GM19328 (cell line): ENCODE results near the gene ITIH2.
A peak's percentile ranks its signal among the peaks of the same experiment; 100 is the strongest.
"Not testable (repeated sequence)": the region's sequence is repeated elsewhere in the genome, so short reads cannot be mapped to it uniquely, and the experiment has no call there.

Experiments
- ATAC-seq: cut with Tn5 transposase; IDR thresholded peaks from one replicate; pipeline ENCODE4 v1.9.1; 2021; ENCODE audit warnings: mild to moderate bottlenecking, moderate library complexity; ENCODE audit not compliant: unreplicated experiment

The ITIH2 gene

GRCh38 chr10:7703140-7703539, at the start of gene ITIH2:
Gene ITIH2, plus strand, starts transcription at chr10:7703316. Its CDS starts 119 bp downstream, at chr10:7703435.
- ATAC-seq, result no peak

DNA sequence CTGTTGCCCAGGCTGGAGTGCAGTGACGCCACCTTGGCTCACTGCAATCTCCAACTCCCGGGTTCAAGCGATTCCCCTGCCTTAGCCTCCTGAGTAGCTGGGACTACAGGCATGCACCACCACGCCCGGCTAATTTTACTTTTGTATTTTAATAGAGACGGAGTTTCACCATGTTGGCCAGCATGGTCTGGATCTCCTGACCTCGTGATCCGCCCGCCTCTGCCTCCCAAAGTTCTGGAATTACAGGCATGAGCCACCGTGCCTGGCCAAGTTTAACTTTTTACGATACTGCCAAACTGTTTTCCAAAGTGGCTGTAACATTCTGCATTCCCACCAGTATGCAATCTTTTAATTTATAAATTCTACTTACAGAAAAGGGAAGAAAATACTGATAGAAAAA, 46.0 kb upstream of the ITIH2 start:
- not testable (repeated sequence) for ATAC-seq

- no peak for ATAC-seq
Measured at GRCh38 chr10:7657552-7657951, 45.6 kb upstream of the ITIH2 start.

DNA sequence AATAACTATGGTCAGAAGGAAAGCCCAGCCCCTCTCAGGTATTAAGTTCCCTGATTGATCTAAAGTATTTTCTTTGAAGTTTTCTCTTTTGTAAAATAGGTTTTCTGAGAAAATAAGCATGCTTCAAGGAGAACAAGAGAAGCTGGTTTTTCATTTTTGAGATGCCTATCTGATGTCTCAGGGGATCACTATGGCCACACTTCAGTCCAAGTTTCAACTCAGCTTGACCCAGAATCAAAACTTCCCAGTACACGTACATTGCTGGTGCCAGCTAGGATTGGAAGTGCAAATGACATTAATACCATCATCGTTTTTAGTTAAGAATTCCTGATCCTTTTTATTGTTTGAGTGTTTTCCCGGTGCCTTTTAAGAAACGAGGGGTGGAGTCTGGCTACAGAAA, 43.6 kb upstream of the ITIH2 start:
- no peak for ATAC-seq

- ATAC-seq, result no peak
Measured at GRCh38 chr10:7662522-7662921, 40.6 kb upstream of the ITIH2 start.

DNA sequence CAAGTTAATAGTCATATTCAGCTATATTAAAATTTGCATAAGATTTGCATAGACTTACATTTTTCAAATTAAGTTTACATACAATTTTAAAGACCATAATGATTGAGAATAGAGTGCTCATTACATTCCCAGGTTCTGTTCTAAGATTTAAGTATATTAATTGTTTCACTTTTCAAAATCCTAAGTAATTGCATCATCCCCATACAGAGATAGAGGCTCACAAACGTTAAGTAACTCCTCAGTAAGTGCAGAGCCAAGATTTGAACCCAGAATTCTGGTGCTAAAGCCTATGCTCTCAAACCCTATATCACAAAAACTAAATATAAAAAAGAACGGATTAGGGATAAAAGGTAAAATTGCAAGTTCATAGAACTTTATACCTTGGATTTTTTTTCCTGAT, 38.4 kb upstream of the ITIH2 start:
- ATAC-seq, result no peak

GRCh38 chr10:7665767-7666166, 37.3 kb upstream of the ITIH2 start:
- no peak for ATAC-seq

DNA sequence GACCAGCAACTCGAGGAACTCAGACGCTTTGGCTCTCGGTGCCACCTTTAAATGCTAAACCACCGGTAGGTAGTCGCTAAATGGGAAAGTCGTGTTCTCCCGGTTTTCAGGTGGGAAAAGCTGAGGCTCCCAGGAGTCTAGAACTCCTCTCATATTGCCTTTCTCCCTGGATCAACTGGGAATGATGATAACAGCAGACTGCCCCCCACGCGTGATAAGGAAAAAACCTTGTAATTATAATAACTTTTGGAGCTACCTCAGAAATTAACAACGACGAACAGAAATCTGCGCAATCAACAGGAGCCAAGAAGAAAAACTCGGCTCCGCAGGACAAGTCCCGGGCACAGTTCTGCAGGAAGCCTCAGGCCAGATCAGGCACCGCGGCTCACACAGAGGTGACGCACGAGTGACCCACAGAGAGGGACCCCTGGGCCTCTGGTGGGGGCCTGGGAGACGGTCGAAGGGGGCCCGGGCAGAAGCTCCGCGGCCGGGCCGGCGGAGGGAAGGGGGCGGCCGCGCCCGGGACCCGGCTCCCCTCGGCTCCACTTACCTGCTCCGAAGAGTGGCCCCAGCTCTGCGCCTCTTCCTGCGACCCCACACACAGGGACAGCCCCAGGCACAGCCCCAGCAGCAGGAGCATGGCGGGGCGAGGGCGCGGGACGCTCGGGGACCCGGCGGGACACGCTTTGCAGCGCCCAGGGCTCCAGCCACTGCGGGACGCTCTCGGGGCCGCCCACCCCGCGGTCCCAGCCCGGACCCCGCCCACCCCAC, 36.7 kb upstream of the ITIH2 start, which contains the start of gene ITIH5:
Gene ITIH5, minus strand, starts transcription at position 714 of the 771 bp plus-strand sequence. Its CDS starts 74 bp downstream, at position 640.
- no peak for ATAC-seq

- ATAC-seq, result no peak
Measured at GRCh38 chr10:7667262-7668141, 35.6 kb upstream of the ITIH2 start.

DNA sequence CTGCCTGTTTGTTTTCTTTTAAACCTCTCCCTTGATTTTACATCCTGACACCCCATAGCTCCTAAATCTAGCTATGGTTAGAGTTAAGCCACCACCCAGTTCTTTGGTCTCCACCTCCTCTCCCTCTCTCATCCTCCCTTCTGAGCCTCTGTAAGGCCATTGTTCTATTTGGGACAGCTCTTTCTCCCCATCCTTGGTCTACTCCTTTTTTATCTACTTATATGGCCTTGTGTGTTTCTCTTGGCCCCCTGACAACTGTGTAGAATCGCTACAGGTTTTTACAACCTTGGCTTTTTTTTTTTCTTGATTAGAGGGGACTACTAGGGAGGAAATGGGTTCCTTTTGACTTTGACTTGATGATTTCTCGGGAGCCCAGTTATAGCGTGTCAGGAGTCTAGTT, 33.0 kb upstream of the ITIH2 start:
- no peak for ATAC-seq

GRCh38 chr10:7672341-7673134, 30.6 kb upstream of the ITIH2 start:
- ATAC-seq, result no peak

DNA sequence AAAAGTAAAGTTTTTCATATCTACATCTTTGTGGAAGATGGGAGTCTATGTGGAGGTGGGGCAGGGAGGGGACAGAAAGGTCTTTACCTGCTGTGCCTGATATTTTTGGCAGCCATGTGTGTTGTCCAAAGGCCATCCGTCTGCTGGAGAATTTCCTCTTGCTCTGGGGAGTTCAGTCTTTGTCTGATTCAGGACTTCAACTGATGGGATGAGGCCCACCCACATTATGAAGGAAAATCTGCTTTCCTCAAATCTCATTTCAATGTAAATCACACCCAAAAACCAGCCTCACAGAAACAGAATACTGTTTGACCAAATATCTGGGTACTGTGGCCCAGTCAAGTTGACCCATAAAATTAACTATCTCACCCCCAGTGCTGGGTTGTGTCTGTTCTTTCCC, 23.9 kb upstream of the ITIH2 start:
- ATAC-seq, result no peak

DNA sequence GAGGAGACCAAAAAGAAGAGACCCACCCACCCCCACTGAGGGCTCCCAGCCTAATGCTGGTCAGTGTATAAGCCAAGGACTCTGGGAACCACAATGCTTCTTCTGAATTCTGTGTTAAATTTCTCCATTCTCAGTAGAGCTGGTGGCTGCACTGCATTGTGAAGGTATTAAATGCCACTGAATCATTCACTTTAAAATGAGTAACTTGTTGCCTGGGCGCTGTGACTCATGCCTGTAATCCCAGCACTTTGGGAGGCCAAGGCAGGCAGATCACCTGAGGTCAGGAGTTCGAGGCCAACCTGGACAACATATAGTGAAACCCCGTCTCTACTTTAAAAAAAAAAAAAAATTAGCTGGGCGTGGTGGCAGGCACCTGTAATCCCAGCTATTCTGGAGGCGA, 23.0 kb upstream of the ITIH2 start:
- not testable (repeated sequence) for ATAC-seq

- ATAC-seq, result no peak
Measured at GRCh38 chr10:7686351-7687171, 16.6 kb upstream of the ITIH2 start.

GRCh38 chr10:7687228-7687907, 15.7 kb upstream of the ITIH2 start:
- peak; percentile 95 for ATAC-seq

DNA sequence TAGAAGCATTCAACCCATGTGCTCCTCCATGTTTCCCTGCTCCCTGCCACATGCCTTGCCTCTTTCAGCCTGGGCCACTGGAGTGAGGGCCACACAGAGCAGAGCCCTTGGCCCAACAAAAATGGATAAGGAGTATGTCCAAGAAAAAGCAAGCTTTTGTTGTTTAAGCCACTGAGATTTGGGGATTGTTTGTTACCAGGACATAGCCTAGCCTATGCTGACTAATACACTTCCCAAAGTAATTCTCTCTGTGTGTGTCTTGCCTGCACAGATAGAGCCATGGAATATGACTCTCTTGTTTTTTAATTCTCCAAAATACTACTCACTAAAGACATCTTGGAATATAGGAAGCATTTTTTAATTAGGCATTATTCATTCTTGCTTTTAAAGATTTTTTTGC, 13.5 kb upstream of the ITIH2 start:
- no peak for ATAC-seq

- ATAC-seq, result not testable (repeated sequence)
Measured at GRCh38 chr10:7690885-7691597, 12.1 kb upstream of the ITIH2 start.

GRCh38 chr10:7692368-7692767, 10.7 kb upstream of the ITIH2 start:
- not testable (repeated sequence) for ATAC-seq

DNA sequence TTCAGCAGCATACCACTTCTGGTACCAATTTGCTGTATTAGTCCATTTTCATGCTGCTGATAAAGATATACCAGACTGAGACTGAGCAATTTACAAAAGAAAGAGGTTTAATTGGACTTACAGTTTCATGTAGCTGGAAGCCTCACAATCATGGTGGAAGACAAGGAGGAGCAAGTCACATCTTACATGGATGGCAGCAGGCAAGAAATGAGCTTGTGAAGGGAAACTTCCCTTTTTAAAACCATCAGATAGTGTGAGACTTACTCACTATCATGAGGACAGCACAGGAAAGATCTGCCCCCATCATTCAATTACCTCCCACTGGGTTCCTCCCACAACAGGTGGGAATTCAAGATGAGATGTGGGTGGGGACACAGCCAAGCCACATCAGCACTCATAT, 9.9 kb upstream of the ITIH2 start:
- ATAC-seq, result not testable (repeated sequence)
